GM12878 (cell line): ENCODE measurements around the gene PRR9. TPM values are rescaled to one million over a fixed set of nuclear protein-coding genes. Genes with fewer than 3 reads are reported as not detected.
A peak's percentile ranks its signal among the peaks of the same experiment; 100 is the strongest.

Experiments used
- ATAC-seq: fragments of 200-7000 bp; cut with Tn5 transposase; 3 replicates; pipeline ENCODE4 v1.9.1; 2020; ENCODE audit warnings: mild to moderate bottlenecking, moderate library complexity
- BruUV-seq: library from RNA; stranded (reverse); fragments of 400-500 nt; replicated peaks from 2 replicates; lab custom pipeline; 2021; lab: Mats Ljungman, UMichigan
- CTCF ChIA-PET: fragments of 300-600 bp; sonication (Branson Sonifier 250); formaldehyde crosslinking; extraction: SDS; loops from one replicate; lab custom pipeline; 2021; ENCODE audit warnings: inconsistent platforms; lab: Yijun Ruan, JAX
- POLR2A ChIA-PET: fragments of 350-600 bp; formaldehyde crosslinking; extraction: SDS; loops from one replicate; lab custom pipeline; 2021; ENCODE audit warnings: inconsistent platforms; lab: Charles Lee
- RAD21 ChIA-PET: fragments of 300-600 bp; sonication (Branson Sonifier 250); formaldehyde crosslinking; loops from one replicate; lab custom pipeline; 2023; ENCODE audit warnings: antibody characterized with exemption; ENCODE audit not compliant: unreplicated experiment; lab: Charles Lee
- SMC1A ChIA-PET: fragments of 300-600 bp; sonication (Branson Sonifier 250); formaldehyde crosslinking; loops from one replicate; lab custom pipeline; 2023; ENCODE audit not compliant: unreplicated experiment, uncharacterized antibody; lab: Charles Lee
- DNase-seq: peaks from one replicate; pipeline ENCODE4 v3.0.0-alpha.2; 2011; ENCODE audit warnings: low read depth, low spot score
- FAIRE-seq: peaks from 3 replicates; lab custom pipeline; 2011; peaks lifted over from hg19 to GRCh38; lab: Jason Lieb, UNC
- H2AFZ ChIP-seq: 2 replicates; pipeline ENCODE4 v1.6.0; 2011; ENCODE audit warnings: low read depth, low read length, control low read depth; ENCODE audit not compliant: control insufficient read depth
- H3K27ac ChIP-seq: 2 replicates; pipeline ENCODE4 v1.5.1; 2011; ENCODE audit warnings: control low read depth; ENCODE audit not compliant: control insufficient read depth, insufficient read depth
- H3K27me3 ChIP-seq, 2 experiments: replicated peaks in 1 of 2; 2 replicates each; pipeline versions ENCODE4 v1.6.0 to v1.6.1; 2011; ENCODE audit warnings: low read length in 1 of 2; ENCODE audit not compliant: control insufficient read depth in 2 of 2, insufficient read depth in 2 of 2
- H3K36me3 ChIP-seq, 2 experiments: 2 replicates each; pipeline ENCODE4 v1.5.1; 2011; ENCODE audit warnings: low read length in 1 of 2; ENCODE audit not compliant: control insufficient read depth in 2 of 2, insufficient read depth in 2 of 2
- H3K4me1 ChIP-seq: 2 replicates; pipeline ENCODE4 v1.6.1; 2011; ENCODE audit warnings: mild to moderate bottlenecking, low read length, moderate library complexity, mixed read lengths; ENCODE audit not compliant: control insufficient read depth, insufficient read depth
- H3K4me2 ChIP-seq: 2 replicates; pipeline ENCODE4 v1.6.0; 2011; ENCODE audit warnings: control low read depth; ENCODE audit not compliant: control insufficient read depth, insufficient read depth
- H3K4me3 ChIP-seq: fragments of 200-600 bp; sonication (generic); 2 replicates; pipeline ENCODE4 v1.5.1; 2016
- H3K79me2 ChIP-seq: 2 replicates; pipeline ENCODE4 v1.6.0; 2011; ENCODE audit warnings: low read length; ENCODE audit not compliant: control insufficient read depth, insufficient read depth
- H3K9ac ChIP-seq: 2 replicates; pipeline ENCODE4 v1.8.0; 2011; ENCODE audit warnings: low read length, control low read depth, mixed read lengths; ENCODE audit not compliant: control insufficient read depth, insufficient read depth
- H3K9me3 ChIP-seq: replicated peaks from 3 replicates; pipeline ENCODE4 v1.5.1; 2011; ENCODE audit warnings: mild to moderate bottlenecking, low read length; ENCODE audit not compliant: control insufficient read depth, insufficient read depth
- H4K20me1 ChIP-seq: 2 replicates; pipeline ENCODE4 v1.6.0; 2011; ENCODE audit not compliant: control insufficient read depth, insufficient read depth
- DPF2 ChIP-seq: fragments of 450-650 bp; IDR thresholded peaks from 2 replicates; pipeline ENCODE4 v1.6.1; 2017; ENCODE audit warnings: mild to moderate bottlenecking
- GATAD2B ChIP-seq: fragments of 450-650 bp; conservative IDR thresholded peaks from 2 replicates; pipeline ENCODE4 v1.6.1; 2017; ENCODE audit warnings: low read depth, mild to moderate bottlenecking, moderate library complexity
- IKZF1 ChIP-seq: fragments of 450-650 bp; conservative IDR thresholded peaks from 2 replicates; pipeline ENCODE4 v1.6.1; 2017; ENCODE audit warnings: antibody characterized with exemption, mild to moderate bottlenecking
- POLR2A ChIP-seq: IDR thresholded peaks from 2 replicates; pipeline ENCODE4 v1.6.1; 2011; ENCODE audit warnings: low read depth, mild to moderate bottlenecking, low read length
- SREBF1 ChIP-seq: IDR thresholded peaks from 2 replicates; pipeline ENCODE4 v1.6.1; 2012; ENCODE audit warnings: mild to moderate bottlenecking, low read length
- SUZ12 ChIP-seq: fragments of 200-600 bp; sonication (generic); IDR thresholded peaks from one replicate; pipeline ENCODE4 v1.6.1; 2018; ENCODE audit warnings: antibody characterized with exemption, mild to moderate bottlenecking; ENCODE audit not compliant: unreplicated experiment
- WGBS: methylation state at CpG from one replicate; pipeline ENCODE4 v1.1.6; 2016; ENCODE audit warnings: low lambda C conversion rate; ENCODE audit not compliant: insufficient replicate concordance, insufficient coverage; ENCODE audit errors: missing lambda C conversion rate; 5-methylcytosine and 5-hydroxymethylcytosine counted together
- in situ Hi-C: fragments of 300-500 bp; cut with MboI; formaldehyde crosslinking; loops from 9 replicates; pipeline ENCODE4 v1.14.3; 2018; ENCODE audit warnings: mixed read lengths
- intact Hi-C: fragments of 100-400 bp; cut with micrococcal nuclease; formaldehyde crosslinking; loops from one replicate; pipeline ENCODE4 v1.14.2; 2022; ENCODE audit not compliant: unreplicated experiment
- polyA plus RNA-seq, 11 experiments: library from polyadenylated mRNA; depleted of rRNA in 4 of 11; unstranded in 6 of 11; stranded (reverse) in 5 of 11; fragments of >200 nt; fragmentation: Nextera tagmentation in 4 of 11; fragmentation: Illumina TruSeq in 1 of 11; extraction: Ambion mirVana in 4 of 11; extraction: Trizol in 1 of 11; gene quantifications; 1 replicate in 1 of 11; 2 replicates in 10 of 11; pipeline versions ENCODE4 v1.2.1 to v1.2.3, GENCODE V29; 2011 to 2016; ENCODE audit warnings: inconsistent platforms in 2 of 11, missing spikeins in 2 of 11, low read depth in 1 of 11
- total RNA-seq, 4 experiments: library from RNA; depleted of rRNA in 3 of 4; stranded (reverse); fragments of >200 nt in 3 of 4; fragmentation: Illumina TruSeq in 1 of 4; extraction: Trizol in 1 of 4; gene quantifications; 2 replicates each; pipeline versions ENCODE4 v1.2.1 to v1.2.3, GENCODE V29; 2013 to 2021
- TF ChIP-seq, protein P1 (sequence below): fragments of 450-650 bp; IDR thresholded peaks from 2 replicates; pipeline ENCODE4 v1.6.1; 2016; ENCODE audit warnings: mild to moderate bottlenecking

Gene PRR9
- total and polyA plus RNA-seq, 10 of the 15 experiments (the other 5 are each of a cell fraction or from before 2014, with no cell fraction given) = not detected

DNA sequence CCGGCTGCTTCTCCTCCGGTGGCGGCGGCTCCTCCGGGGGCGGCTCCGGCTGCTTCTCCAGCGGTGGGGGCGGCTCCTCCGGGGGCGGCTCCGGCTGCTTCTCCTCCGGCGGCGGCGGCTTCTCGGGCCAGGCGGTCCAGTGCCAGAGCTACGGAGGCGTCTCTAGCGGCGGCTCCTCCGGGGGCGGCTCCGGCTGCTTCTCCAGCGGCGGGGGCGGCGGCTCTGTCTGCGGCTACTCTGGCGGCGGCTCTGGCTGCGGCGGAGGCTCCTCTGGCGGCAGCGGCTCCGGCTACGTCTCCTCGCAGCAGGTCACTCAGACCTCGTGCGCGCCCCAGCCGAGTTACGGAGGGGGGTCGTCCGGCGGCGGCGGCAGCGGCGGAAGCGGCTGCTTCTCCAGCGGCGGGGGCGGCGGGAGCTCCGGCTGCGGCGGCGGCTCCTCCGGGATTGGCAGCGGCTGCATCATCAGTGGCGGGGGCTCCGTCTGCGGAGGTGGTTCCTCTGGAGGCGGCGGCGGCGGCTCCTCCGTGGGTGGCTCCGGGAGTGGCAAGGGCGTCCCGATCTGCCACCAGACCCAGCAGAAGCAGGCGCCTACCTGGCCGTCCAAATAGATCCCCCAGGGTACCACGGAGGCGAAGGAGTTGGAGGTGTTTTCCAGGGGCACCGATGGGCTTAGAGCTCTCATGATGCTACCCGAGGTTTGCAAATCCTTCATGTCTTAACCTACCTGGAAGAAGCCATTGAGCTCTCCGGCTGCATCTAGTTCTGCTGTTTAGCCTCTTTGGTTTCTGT, 44.1 kb downstream of the PRR9 start:
- ATAC-seq (peak; percentile 26), FAIRE-seq (no peak), DNase-seq (no peak)
- no peaks in the 10 kb centered on the region for H3K9me3 ChIP-seq
- peak overlapping the region; percentile 2; the same call in 1 of the 2 replicates for H2AFZ ChIP-seq
- no peaks in the 10 kb centered on the region for H3K36me3 ChIP-seq
- no peak overlapping the region; the same call in 1 of the 2 replicates for H3K9ac ChIP-seq
- no peaks in the 10 kb centered on the region for H3K79me2 ChIP-seq
- SMC1A ChIA-PET = interaction anchor here (1.1 to 2.8 kb wide), 13 partner anchors 9 to 354 kb away, joined by 3 to 31 read pairs (median 5); no protein-coding TSS in a partner anchor
- 0 out of 4 replicates have a peak, but pooled peaks cover 0 to 4% of the 10 kb centered on the region in 2 experiments for H3K27me3 ChIP-seq
- peak overlapping the region; percentile 91 for H3K4me2 ChIP-seq
- intact Hi-C loops = loop anchor here (5.0 kb wide), 1 partner anchor 81 kb away; no protein-coding TSS in a partner anchor
- H3K27ac ChIP-seq = no peak overlapping the region
- TF ChIP-seq IKZF1 = peak; percentile 59
- 0 out of 2 replicates have a peak, but pooled peaks have one; percentile 26 for TF ChIP-seq GATAD2B
- no peak for TF ChIP-seq POLR2A
- TF ChIP-seq, protein P1, sequence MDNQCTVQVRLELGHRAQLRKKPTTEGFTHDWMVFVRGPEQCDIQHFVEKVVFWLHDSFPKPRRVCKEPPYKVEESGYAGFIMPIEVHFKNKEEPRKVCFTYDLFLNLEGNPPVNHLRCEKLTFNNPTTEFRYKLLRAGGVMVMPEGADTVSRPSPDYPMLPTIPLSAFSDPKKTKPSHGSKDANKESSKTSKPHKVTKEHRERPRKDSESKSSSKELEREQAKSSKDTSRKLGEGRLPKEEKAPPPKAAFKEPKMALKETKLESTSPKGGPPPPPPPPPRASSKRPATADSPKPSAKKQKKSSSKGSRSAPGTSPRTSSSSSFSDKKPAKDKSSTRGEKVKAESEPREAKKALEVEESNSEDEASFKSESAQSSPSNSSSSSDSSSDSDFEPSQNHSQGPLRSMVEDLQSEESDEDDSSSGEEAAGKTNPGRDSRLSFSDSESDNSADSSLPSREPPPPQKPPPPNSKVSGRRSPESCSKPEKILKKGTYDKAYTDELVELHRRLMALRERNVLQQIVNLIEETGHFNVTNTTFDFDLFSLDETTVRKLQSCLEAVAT = no peak
- TF ChIP-seq SREBF1 = no peak
- TF ChIP-seq DPF2 = peak; percentile 39; the same call in 1 of the 2 replicates
- TF ChIP-seq SUZ12 = peak; percentile 27
- TF ChIP-seq, all 136 proteins: peak for 4
- H3K4me1 ChIP-seq = peaks cover 15% of the 10 kb centered on the region
- under 1% methylated on average over 65 of the region's 80 CpGs for WGBS
- peak overlapping the region; percentile 50; the same call in 1 of the 2 replicates for H3K4me3 ChIP-seq
- in situ Hi-C loops = no loop called here
- ChIA-PET RAD21 (interaction anchor here (1.3 to 4.2 kb wide), 8 partner anchors 9 to 81 kb away, joined by 3 to 31 read pairs (median 10); no protein-coding TSS in a partner anchor), CTCF (interaction anchor here (0.7 to 4.1 kb wide), 10 partner anchors 8 to 91 kb away, joined by 3 to 38 read pairs (median 6); no protein-coding TSS in a partner anchor), POLR2A (interaction anchor here (1.0 to 1.9 kb wide), 6 partner anchors 8 to 30 kb away, joined by 3 to 11 read pairs (median 5); no protein-coding TSS in a partner anchor)
- no peaks in the 10 kb centered on the region for H4K20me1 ChIP-seq
- no TSS peak for BruUV-seq
